Effector memory CD4-positive, alpha-beta T cell (primary cell): Measurements from ENCODE around the gene ARMC9.
"Not testable (repeated sequence)": the region's sequence is repeated elsewhere in the genome, so short reads cannot be mapped to it uniquely, and the experiment has no call there.

Source experiments
- DNase-seq, 3 donors: peaks; one replicate each; pipeline ENCODE4 v3.0.0-alpha.2; 2020
- H3K27ac ChIP-seq: 2 replicates; pipeline ENCODE4 v1.7.0; 2013; ENCODE audit warnings: mild to moderate bottlenecking, low read length, moderate library complexity; ENCODE audit not compliant: insufficient read depth, poor library complexity, severe bottlenecking
- H3K27me3 ChIP-seq: replicated peaks from 2 replicates; pipeline ENCODE4 v1.7.0; 2013; ENCODE audit warnings: mild to moderate bottlenecking, low read length; ENCODE audit not compliant: insufficient read depth, control insufficient read depth, poor library complexity, severe bottlenecking
- H3K36me3 ChIP-seq: 2 replicates; pipeline ENCODE4 v1.7.0; 2013; ENCODE audit warnings: mild to moderate bottlenecking, low read length, moderate library complexity; ENCODE audit not compliant: control insufficient read depth, insufficient read depth
- H3K4me1 ChIP-seq: 2 replicates; pipeline ENCODE4 v1.7.0; 2013; ENCODE audit warnings: low read length, mild to moderate bottlenecking; ENCODE audit not compliant: control insufficient read depth, insufficient read depth, poor library complexity, severe bottlenecking
- H3K4me3 ChIP-seq: 2 replicates; pipeline ENCODE4 v1.7.0; 2013; ENCODE audit warnings: low read length, low read depth, mild to moderate bottlenecking; ENCODE audit not compliant: insufficient read depth, poor library complexity, severe bottlenecking
- H3K9me3 ChIP-seq: 2 replicates; pipeline ENCODE4 v1.7.0; 2013; ENCODE audit warnings: mild to moderate bottlenecking, low read length, moderate library complexity; ENCODE audit not compliant: control insufficient read depth

ARMC9 gene

DNA sequence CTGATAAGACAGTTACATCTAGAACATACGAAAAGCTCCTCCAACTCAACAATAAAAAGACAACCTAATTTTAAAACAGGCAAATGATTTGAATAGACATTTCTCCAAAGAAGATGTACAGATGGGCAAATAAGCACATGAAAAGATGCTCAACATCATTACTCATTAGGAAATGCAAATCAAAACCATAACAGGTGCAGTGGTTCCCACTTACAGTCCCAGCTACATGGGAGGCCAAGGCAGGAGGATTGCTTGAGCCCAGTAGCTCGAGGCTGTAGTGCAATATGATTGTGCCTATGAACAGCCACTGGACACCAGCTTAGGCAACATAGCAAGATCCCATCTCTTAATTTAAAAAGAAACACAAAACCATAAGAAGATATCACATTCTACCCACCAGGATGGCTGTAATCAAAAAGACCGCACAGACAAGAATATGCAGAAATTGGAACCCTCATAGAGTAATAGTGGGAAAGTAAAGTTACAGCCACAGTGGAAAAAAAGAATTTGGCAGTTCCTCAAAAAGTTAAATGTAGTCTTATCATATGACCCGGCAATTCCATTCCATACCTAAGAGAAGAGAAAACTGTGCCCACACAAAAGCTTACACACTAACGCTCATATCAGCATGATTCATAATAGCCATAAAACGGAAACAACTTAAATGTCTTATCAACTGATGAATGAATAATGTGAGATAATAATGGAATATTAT lies 30.5 kb upstream of the ARMC9 start:
- Histone ChIP-seq H3K27me3 (no peaks in the 10 kb centered on the region), H3K4me1 (no peaks in the 10 kb centered on the region), H3K36me3 (peaks cover 55% of the 10 kb centered on the region), H3K9me3 (no peaks in the 10 kb centered on the region), H3K4me3 (no peak overlapping the region), H3K27ac (no peak overlapping the region)
- DNase-seq = no peak

- DNase-seq = no peak
- Histone ChIP-seq H3K4me1 (no peaks in the 10 kb centered on the region), H3K9me3 (no peaks in the 10 kb centered on the region), H3K4me3 (no peak overlapping the region), H3K36me3 (peaks cover 51% of the 10 kb centered on the region), H3K27ac (no peak overlapping the region), H3K27me3 (no peaks in the 10 kb centered on the region)
Measured at GRCh38 chr2:231168460-231169139, 29.8 kb upstream of the ARMC9 start.

DNA sequence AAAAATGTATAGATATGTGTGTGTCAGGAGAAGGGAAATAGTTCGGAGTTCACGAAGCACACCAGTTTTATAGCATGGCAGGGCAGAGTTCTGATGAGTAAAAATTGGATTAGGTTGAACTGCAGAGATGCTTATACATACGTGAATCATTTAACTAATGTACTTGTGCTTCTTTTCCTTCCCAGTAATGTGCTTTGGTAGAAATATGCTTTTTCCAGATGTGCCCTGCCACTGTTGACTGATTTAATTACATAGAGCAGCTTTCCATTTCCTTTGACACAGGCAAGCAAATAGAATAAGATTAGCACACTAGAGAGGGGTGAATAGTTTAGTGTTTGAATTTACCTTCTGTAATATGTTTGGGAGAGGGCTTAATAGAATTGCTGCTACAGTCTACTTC lies 28.9 kb upstream of the ARMC9 start:
- no peak overlapping the region for H3K27ac ChIP-seq
- no peaks in the 10 kb centered on the region for H3K27me3 ChIP-seq
- H3K9me3 ChIP-seq = no peaks in the 10 kb centered on the region
- no peak overlapping the region for H3K4me3 ChIP-seq
- H3K36me3 ChIP-seq = peaks cover 50% of the 10 kb centered on the region
- H3K4me1 ChIP-seq = no peaks in the 10 kb centered on the region
- DNase-seq = no peak

DNA sequence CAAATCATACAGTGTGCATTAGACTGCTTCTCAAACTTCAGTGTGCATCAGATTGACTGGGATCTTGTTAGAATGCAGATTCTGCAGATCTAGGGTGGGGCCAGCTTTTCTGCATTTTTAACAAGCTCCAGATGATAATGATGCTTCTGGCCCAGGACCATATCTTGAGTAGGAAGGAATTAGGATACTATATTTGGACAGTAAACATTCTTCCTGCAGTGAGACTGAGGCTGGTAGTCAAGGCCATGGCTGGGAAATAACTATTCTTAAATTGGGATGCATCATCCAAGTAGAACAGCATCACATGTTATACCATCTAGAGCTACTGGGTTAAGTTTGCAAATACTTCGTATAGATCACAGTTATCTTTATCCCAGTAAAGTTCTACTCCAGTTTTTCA lies 28.4 kb upstream of the ARMC9 start:
- no peaks in the 10 kb centered on the region for H3K9me3 ChIP-seq
- H3K4me1 ChIP-seq = no peaks in the 10 kb centered on the region
- no peak for DNase-seq
- no peaks in the 10 kb centered on the region for H3K27me3 ChIP-seq
- H3K4me3 ChIP-seq = no peak overlapping the region
- peaks cover 47% of the 10 kb centered on the region for H3K36me3 ChIP-seq
- no peak overlapping the region for H3K27ac ChIP-seq

- Histone ChIP-seq H3K9me3 (no peaks in the 10 kb centered on the region), H3K27ac (no peak overlapping the region), H3K36me3 (peaks cover 27% of the 10 kb centered on the region), H3K4me1 (no peaks in the 10 kb centered on the region), H3K4me3 (no peak overlapping the region), H3K27me3 (no peaks in the 10 kb centered on the region)
- no peak for DNase-seq
Measured at GRCh38 chr2:231172025-231172424, 26.4 kb upstream of the ARMC9 start.

- Histone ChIP-seq H3K36me3 (peaks cover 21% of the 10 kb centered on the region), H3K27me3 (no peaks in the 10 kb centered on the region), H3K27ac (no peak overlapping the region), H3K9me3 (no peaks in the 10 kb centered on the region), H3K4me3 (no peak overlapping the region), H3K4me1 (no peaks in the 10 kb centered on the region)
- no peak for DNase-seq
Measured at GRCh38 chr2:231174211-231174651, 24.2 kb upstream of the ARMC9 start.

DNA sequence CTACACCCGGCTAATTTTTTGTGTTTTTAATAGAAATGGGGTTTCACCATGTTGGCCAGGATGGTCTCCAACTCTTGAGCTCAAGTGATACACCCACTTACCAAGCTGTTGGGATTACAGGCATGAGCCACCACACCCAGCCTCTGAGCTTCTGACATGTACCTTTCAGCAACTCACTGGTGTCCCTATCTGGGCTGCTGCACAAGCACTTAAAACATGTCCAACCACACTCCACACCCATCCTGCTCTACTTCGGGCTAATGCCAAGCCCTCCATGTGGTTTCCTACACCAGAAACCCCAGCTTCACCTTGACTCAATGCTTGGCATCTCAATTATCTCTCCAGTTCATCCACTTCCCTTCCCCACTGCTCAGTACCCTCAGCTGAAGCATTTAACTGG lies 22.4 kb upstream of the ARMC9 start:
- no peak for DNase-seq

GRCh38 chr2:231177156-231178025 lies 21.0 kb upstream of the ARMC9 start:
- Histone ChIP-seq H3K36me3 (peaks cover 4% of the 10 kb centered on the region), H3K4me3 (no peak overlapping the region), H3K9me3 (no peaks in the 10 kb centered on the region), H3K27me3 (no peaks in the 10 kb centered on the region), H3K4me1 (no peaks in the 10 kb centered on the region), H3K27ac (no peak overlapping the region)
- no peak for DNase-seq

More for the DNA sequence above, 22.4 kb upstream of the ARMC9 start:
- Histone ChIP-seq H3K27me3 (no peaks in the 10 kb centered on the region), H3K36me3 (peaks cover 9% of the 10 kb centered on the region), H3K4me3 (no peak overlapping the region), H3K4me1 (no peaks in the 10 kb centered on the region), H3K27ac (no peak overlapping the region), H3K9me3 (no peaks in the 10 kb centered on the region)

DNA sequence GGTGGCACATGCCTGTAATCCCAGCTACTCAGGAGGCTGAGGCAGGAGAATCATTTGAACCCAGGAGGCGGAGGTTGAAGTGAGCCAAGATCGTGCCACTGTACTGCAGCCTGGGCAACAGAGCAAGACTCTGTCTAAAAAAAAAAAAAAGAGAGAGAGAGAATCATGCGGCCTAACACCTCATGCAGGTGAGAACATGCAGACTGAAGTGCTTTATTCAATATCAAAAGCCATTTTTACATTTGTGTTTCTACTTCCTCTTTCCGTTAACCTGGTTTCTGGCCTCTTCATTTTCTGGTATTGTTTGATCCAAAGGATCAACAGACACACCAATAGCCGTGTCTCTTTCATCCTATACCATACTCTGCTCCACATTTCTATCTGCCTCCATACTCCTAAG lies 19.6 kb upstream of the ARMC9 start:
- H3K27me3 ChIP-seq, H3K36me3 ChIP-seq, DNase-seq, H3K4me1 ChIP-seq, H3K4me3 ChIP-seq, H3K9me3 ChIP-seq, H3K27ac ChIP-seq: not testable (repeated sequence)
